Right ventricle myocardium superior (tissue), 1 donor: ENCODE results near the gene TANK. TPM values are rescaled to one million over a fixed set of nuclear protein-coding genes. Genes with fewer than 3 reads are reported as not detected.
"Not testable (repeated sequence)": the region's sequence is repeated elsewhere in the genome, so short reads cannot be mapped to it uniquely, and the experiment has no call there.

Experiments used
- ATAC-seq: fragments of 200-7000 bp; cut with Tn5 transposase; one replicate; pipeline ENCODE4 v1.9.1; 2020; ENCODE audit warnings: mild to moderate bottlenecking; ENCODE audit not compliant: poor library complexity
- DNase-seq: peaks from one replicate; pipeline ENCODE4 v3.0.0-alpha.2; 2020
- intact Hi-C: fragments of 100-400 bp; cut with DNase I; formaldehyde crosslinking; loops from one replicate; pipeline ENCODE4 v1.11.2; 2022
- total RNA-seq: library from RNA; stranded (reverse); fragmentation: NEBNext Ultra II Directional; extraction: Animal tissue kit (Norgen Biotek cat#: 25700); gene quantifications from one replicate; pipeline ENCODE4 v1.2.1, GENCODE V29; 2021
- donor health status: DM: no; HTN: yes; CAD: no; lungs with severe emphysema.

Gene TANK
- total RNA-seq, 1 donor from 2014 or later, result 25.7 TPM

- no peak for DNase-seq
- no peak for ATAC-seq
- intact Hi-C loops, result no loop called here
Observed at GRCh38 chr2:161131074-161131680, 29.1 kb upstream of the TANK start.

GRCh38 chr2:161131804-161132203 is 28.4 kb upstream of the TANK start:
- intact Hi-C loops, result no loop called here
- ATAC-seq (no peak), DNase-seq (no peak)

GRCh38 chr2:161132384-161132783 is 27.8 kb upstream of the TANK start:
- ATAC-seq, DNase-seq, intact Hi-C loops: not testable (repeated sequence)

GRCh38 chr2:161133366-161133765 is 26.9 kb upstream of the TANK start:
- ATAC-seq (no peak), DNase-seq (no peak)
- intact Hi-C loops, result no loop called here

- intact Hi-C loops, result no loop called here
- no peak for DNase-seq
- peak; percentile 39 for ATAC-seq
Observed at GRCh38 chr2:161134547-161135518, 25.4 kb upstream of the TANK start.

GRCh38 chr2:161135951-161136593 is 24.2 kb upstream of the TANK start:
- intact Hi-C loops, result no loop called here
- DNase-seq (no peak), ATAC-seq (no peak)

GRCh38 chr2:161136696-161137324 is 23.4 kb upstream of the TANK start:
- peak; percentile 82 for ATAC-seq
- intact Hi-C loops, result no loop called here
- no peak for DNase-seq

- intact Hi-C loops, result no loop called here
- ATAC-seq (no peak), DNase-seq (no peak)
Observed at GRCh38 chr2:161138429-161138828, 21.8 kb upstream of the TANK start.

- ATAC-seq (peak; percentile 61), DNase-seq (no peak)
- intact Hi-C loops, result no loop called here
Observed at GRCh38 chr2:161139098-161139987, 20.9 kb upstream of the TANK start.

- intact Hi-C loops, result no loop called here
- no peak for ATAC-seq
- DNase-seq, result no peak
Observed at GRCh38 chr2:161141033-161141432, 19.2 kb upstream of the TANK start.

GRCh38 chr2:161146209-161146775 is 13.9 kb upstream of the TANK start:
- DNase-seq, result no peak
- intact Hi-C loops, result no loop called here
- ATAC-seq, result no peak

GRCh38 chr2:161146996-161147395 is 13.2 kb upstream of the TANK start:
- intact Hi-C loops, result no loop called here
- DNase-seq (no peak), ATAC-seq (peak; percentile 46)

GRCh38 chr2:161147856-161148255 is 12.4 kb upstream of the TANK start:
- DNase-seq (no peak), ATAC-seq (no peak)
- intact Hi-C loops, result no loop called here

- DNase-seq, result no peak
- intact Hi-C loops, result no loop called here
- no peak for ATAC-seq
Observed at GRCh38 chr2:161150704-161151103, 9.5 kb upstream of the TANK start.

- ATAC-seq, result no peak
- DNase-seq, result no peak
- intact Hi-C loops, result no loop called here
Observed at GRCh38 chr2:161152302-161152701, 7.9 kb upstream of the TANK start.

- intact Hi-C loops, result no loop called here
- ATAC-seq (no peak), DNase-seq (no peak)
Observed at GRCh38 chr2:161158882-161159281, 1.3 kb upstream of the TANK start.

- intact Hi-C loops, result no loop called here
- ATAC-seq, result no peak
- no peak for DNase-seq
Observed at GRCh38 chr2:161159456-161160225, 587 bp upstream of the TANK start.
